GM23338 (cell line): ENCODE data around the gene CCDC73. TPM values are rescaled to one million over a fixed set of nuclear protein-coding genes. Genes with fewer than 3 reads are reported as not detected.

Experiments
- ATAC-seq: fragments of 200-7000 bp; cut with Tn5 transposase; 3 replicates; pipeline ENCODE4 v1.9.1; 2020
- DNase-seq: peaks from one replicate; pipeline ENCODE4 v3.0.0-alpha.2; 2015; ENCODE audit warnings: low spot score
- H2AFZ ChIP-seq: fragments of 200-600 bp; sonication (generic); 2 replicates; pipeline ENCODE4 v1.8.0; 2016; ENCODE audit warnings: antibody characterized with exemption, mild to moderate bottlenecking, moderate library complexity
- H3F3A ChIP-seq: fragments of 200-600 bp; sonication (generic); replicated peaks from 2 replicates; pipeline ENCODE4 v1.8.0; 2017; ENCODE audit warnings: antibody characterized with exemption, mixed run types, low read depth
- H3K27ac ChIP-seq: fragments of 200-600 bp; sonication (generic); 2 replicates; pipeline ENCODE4 v1.6.1; 2016; ENCODE audit warnings: low read depth
- H3K27me3 ChIP-seq: fragments of 200-600 bp; sonication (generic); 2 replicates; pipeline ENCODE4 v1.8.0; 2016; ENCODE audit warnings: mild to moderate bottlenecking, mixed run types, moderate library complexity; ENCODE audit not compliant: insufficient read depth
- H3K36me3 ChIP-seq: fragments of 200-600 bp; sonication (generic); 2 replicates; pipeline ENCODE4 v1.8.0; 2016; ENCODE audit warnings: mild to moderate bottlenecking; ENCODE audit not compliant: insufficient read depth
- H3K4me1 ChIP-seq: fragments of 200-600 bp; sonication (generic); 2 replicates; pipeline ENCODE4 v1.8.0; 2016; ENCODE audit warnings: mild to moderate bottlenecking, moderate library complexity; ENCODE audit not compliant: insufficient read depth
- H3K4me2 ChIP-seq: fragments of 200-600 bp; sonication (generic); 2 replicates; pipeline ENCODE4 v1.7.1; 2017; ENCODE audit warnings: mixed run types
- H3K4me3 ChIP-seq: fragments of 200-600 bp; sonication (generic); 2 replicates; pipeline ENCODE4 v1.6.1; 2016; ENCODE audit warnings: mixed run types
- H3K79me2 ChIP-seq: fragments of 200-600 bp; sonication (generic); replicated peaks from 2 replicates; pipeline ENCODE4 v1.8.0; 2017; ENCODE audit warnings: mild to moderate bottlenecking; ENCODE audit not compliant: insufficient read depth
- H3K9me2 ChIP-seq: fragments of 200-600 bp; sonication (generic); 2 replicates; pipeline ENCODE4 v1.8.0; 2017; ENCODE audit not compliant: insufficient read depth
- H4K20me1 ChIP-seq: fragments of 200-600 bp; sonication (generic); replicated peaks from 2 replicates; pipeline ENCODE4 v1.8.0; 2017; ENCODE audit warnings: mild to moderate bottlenecking; ENCODE audit not compliant: insufficient read depth
- H3K27ac Mint-ChIP-seq: 2 replicates; pipeline ENCODE4 v1.8.0; 2020; ENCODE audit warnings: inconsistent platforms, mild to moderate bottlenecking, moderate library complexity, mixed read lengths
- H3K27me3 Mint-ChIP-seq: 3 replicates; pipeline ENCODE4 v1.8.0; 2022; ENCODE audit warnings: low read depth, mild to moderate bottlenecking, moderate library complexity, mixed read lengths, inconsistent platforms; ENCODE audit not compliant: insufficient read depth, poor library complexity
- H3K36me3 Mint-ChIP-seq: 3 replicates; pipeline ENCODE4 v1.8.0; 2021; ENCODE audit warnings: low read depth, mild to moderate bottlenecking, inconsistent platforms, moderate library complexity, mixed read lengths
- H3K4me1 Mint-ChIP-seq: 3 replicates; pipeline ENCODE4 v1.8.0; 2020; ENCODE audit warnings: mild to moderate bottlenecking, inconsistent platforms, mixed read lengths
- H3K4me3 Mint-ChIP-seq: 3 replicates; pipeline ENCODE4 v1.8.0; 2021; ENCODE audit warnings: moderate library complexity, mild to moderate bottlenecking, inconsistent platforms, mixed read lengths
- H3K9me3 Mint-ChIP-seq: 3 replicates; pipeline ENCODE4 v1.8.0; 2020; ENCODE audit warnings: moderate library complexity, mild to moderate bottlenecking, inconsistent platforms, mixed read lengths
- CREB1 ChIP-seq: fragments of 250-450 bp; sonication (Bioruptor Pico); IDR thresholded peaks from 2 replicates; pipeline ENCODE4 v1.5.0; 2020; ENCODE audit warnings: low read depth, mild to moderate bottlenecking, moderate library complexity
- EZH2 ChIP-seq: fragments of 200-600 bp; sonication (generic); IDR thresholded peaks from one replicate; pipeline ENCODE4 v1.8.0; 2017; ENCODE audit warnings: antibody characterized with exemption, mild to moderate bottlenecking, low read depth; ENCODE audit not compliant: unreplicated experiment
- EZH2phosphoT487 ChIP-seq: fragments of 200-600 bp; sonication (generic); IDR thresholded peaks from one replicate; pipeline ENCODE4 v1.8.1; 2018; ENCODE audit warnings: antibody characterized with exemption; ENCODE audit not compliant: unreplicated experiment
- JUNB ChIP-seq: IDR thresholded peaks from one replicate; pipeline ENCODE4 v1.6.1; 2016; ENCODE audit warnings: antibody characterized with exemption; ENCODE audit not compliant: unreplicated experiment
- NANOG ChIP-seq: IDR thresholded peaks from 2 replicates; pipeline ENCODE4 v1.6.1; 2016; ENCODE audit warnings: antibody characterized with exemption, borderline replicate concordance
- POLR2AphosphoS5 ChIP-seq: IDR thresholded peaks from 2 replicates; pipeline ENCODE4 v1.6.1; 2016; ENCODE audit warnings: antibody characterized with exemption, low read depth
- STAT1 ChIP-seq: IDR thresholded peaks from one replicate; pipeline ENCODE4 v1.6.1; 2016; ENCODE audit warnings: antibody characterized with exemption; ENCODE audit not compliant: unreplicated experiment
- ZNF114 ChIP-seq: fragments of 250-450 bp; sonication (Bioruptor Pico); IDR thresholded peaks from 2 replicates; pipeline ENCODE4 v1.5.0; 2020; ENCODE audit warnings: mild to moderate bottlenecking, moderate library complexity
- ZNF331 ChIP-seq: fragments of 250-450 bp; sonication (Bioruptor Pico); IDR thresholded peaks from 2 replicates; pipeline ENCODE4 v1.5.0; 2020; ENCODE audit warnings: low read depth, mild to moderate bottlenecking, moderate library complexity
- polyA plus RNA-seq: library from polyadenylated mRNA; unstranded; fragments of >200 nt; fragmentation: Nextera tagmentation; extraction: Ambion mirVana; gene quantifications from 2 replicates; pipeline ENCODE4 v1.2.1, GENCODE V29; 2016
- total RNA-seq: library from RNA; depleted of rRNA; stranded (reverse); fragments of >200 nt; shearing (Covaris generic); gene quantifications from 2 replicates; pipeline ENCODE4 v1.2.3, GENCODE V29; 2014
- TF ChIP-seq, protein P1 (sequence below), 2 experiments: fragments of 200-600 bp in 1 of 2; sonication (generic) in 1 of 2; conservative IDR thresholded peaks; 2 replicates each; pipeline versions ENCODE4 v1.5.1 to v1.6.1; 2016 to 2017; ENCODE audit warnings: antibody characterized with exemption in 2 of 2, low read depth in 2 of 2, mild to moderate bottlenecking in 2 of 2, moderate library complexity in 1 of 2
- TF ChIP-seq, protein P2 (sequence below): IDR thresholded peaks from 2 replicates; pipeline ENCODE4 v1.6.1; 2016; ENCODE audit warnings: antibody characterized with exemption
- TF ChIP-seq, protein P3 (sequence below): fragments of 250-450 bp; sonication (Bioruptor Pico); IDR thresholded peaks from 2 replicates; pipeline ENCODE4 v1.5.0; 2020; ENCODE audit warnings: mild to moderate bottlenecking, moderate library complexity

The CCDC73 gene
- total and polyA plus RNA-seq, 2 experiments from 2014 or later: 0.06 TPM; not detected in 1

DNA sequence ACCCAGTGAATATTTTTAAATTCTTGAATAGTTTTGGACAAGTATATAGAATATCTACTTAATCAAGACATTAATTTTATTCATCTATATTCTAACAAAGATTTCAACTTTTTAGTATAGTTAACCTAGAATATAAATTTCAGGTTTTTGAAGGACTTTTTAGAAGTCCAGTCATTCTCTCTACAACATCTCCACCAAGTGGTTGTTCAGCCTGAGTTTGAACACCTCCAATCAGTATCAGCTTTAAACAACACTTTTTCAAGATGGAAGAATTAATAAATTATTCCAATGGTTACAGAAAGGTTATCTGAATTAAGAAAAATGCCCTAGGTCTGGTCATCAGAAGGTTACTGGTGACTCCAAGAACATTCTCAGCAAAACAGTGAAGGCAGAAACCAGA lies 179.0 kb downstream of the CCDC73 start:
- Histone ChIP-seq H3F3A (no peaks in the 10 kb centered on the region), H3K4me1 (0 out of 2 replicates have a peak, but pooled peaks cover 6% of the 10 kb centered on the region), H3K36me3 (no peaks in the 10 kb centered on the region), H3K4me2 (no peak overlapping the region), H3K27ac (no peak overlapping the region), H3K79me2 (no peaks in the 10 kb centered on the region), H3K27me3 (no peaks in the 10 kb centered on the region), H4K20me1 (no peaks in the 10 kb centered on the region), H3K9me2 (no peaks in the 10 kb centered on the region; the same call in 1 of the 2 replicates), H3K4me3 (no peak overlapping the region), H2AFZ (no peak overlapping the region)
- H3K9me3 Mint-ChIP-seq: peaks cover 3% of the 10 kb centered on the region; the same call in 2 of the 3 replicates
- no peak overlapping the region for H3K4me3 Mint-ChIP-seq
- no peak for TF ChIP-seq EZH2
- TF ChIP-seq, protein P1, sequence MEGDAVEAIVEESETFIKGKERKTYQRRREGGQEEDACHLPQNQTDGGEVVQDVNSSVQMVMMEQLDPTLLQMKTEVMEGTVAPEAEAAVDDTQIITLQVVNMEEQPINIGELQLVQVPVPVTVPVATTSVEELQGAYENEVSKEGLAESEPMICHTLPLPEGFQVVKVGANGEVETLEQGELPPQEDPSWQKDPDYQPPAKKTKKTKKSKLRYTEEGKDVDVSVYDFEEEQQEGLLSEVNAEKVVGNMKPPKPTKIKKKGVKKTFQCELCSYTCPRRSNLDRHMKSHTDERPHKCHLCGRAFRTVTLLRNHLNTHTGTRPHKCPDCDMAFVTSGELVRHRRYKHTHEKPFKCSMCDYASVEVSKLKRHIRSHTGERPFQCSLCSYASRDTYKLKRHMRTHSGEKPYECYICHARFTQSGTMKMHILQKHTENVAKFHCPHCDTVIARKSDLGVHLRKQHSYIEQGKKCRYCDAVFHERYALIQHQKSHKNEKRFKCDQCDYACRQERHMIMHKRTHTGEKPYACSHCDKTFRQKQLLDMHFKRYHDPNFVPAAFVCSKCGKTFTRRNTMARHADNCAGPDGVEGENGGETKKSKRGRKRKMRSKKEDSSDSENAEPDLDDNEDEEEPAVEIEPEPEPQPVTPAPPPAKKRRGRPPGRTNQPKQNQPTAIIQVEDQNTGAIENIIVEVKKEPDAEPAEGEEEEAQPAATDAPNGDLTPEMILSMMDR (conservative IDR thresholded peaks at IDR 0.05; ENCODE audit: low read depth in 2 of 2): peak; percentile 56
- H3K36me3 Mint-ChIP-seq: no peaks in the 10 kb centered on the region; the same call in 2 of the 3 replicates
- peak; percentile 31 for DNase-seq
- ATAC-seq: no peak
- H3K27ac Mint-ChIP-seq: no peak overlapping the region
- peaks cover 4% of the 10 kb centered on the region for H3K4me1 Mint-ChIP-seq
- peaks cover 5% of the 10 kb centered on the region for H3K27me3 Mint-ChIP-seq

DNA sequence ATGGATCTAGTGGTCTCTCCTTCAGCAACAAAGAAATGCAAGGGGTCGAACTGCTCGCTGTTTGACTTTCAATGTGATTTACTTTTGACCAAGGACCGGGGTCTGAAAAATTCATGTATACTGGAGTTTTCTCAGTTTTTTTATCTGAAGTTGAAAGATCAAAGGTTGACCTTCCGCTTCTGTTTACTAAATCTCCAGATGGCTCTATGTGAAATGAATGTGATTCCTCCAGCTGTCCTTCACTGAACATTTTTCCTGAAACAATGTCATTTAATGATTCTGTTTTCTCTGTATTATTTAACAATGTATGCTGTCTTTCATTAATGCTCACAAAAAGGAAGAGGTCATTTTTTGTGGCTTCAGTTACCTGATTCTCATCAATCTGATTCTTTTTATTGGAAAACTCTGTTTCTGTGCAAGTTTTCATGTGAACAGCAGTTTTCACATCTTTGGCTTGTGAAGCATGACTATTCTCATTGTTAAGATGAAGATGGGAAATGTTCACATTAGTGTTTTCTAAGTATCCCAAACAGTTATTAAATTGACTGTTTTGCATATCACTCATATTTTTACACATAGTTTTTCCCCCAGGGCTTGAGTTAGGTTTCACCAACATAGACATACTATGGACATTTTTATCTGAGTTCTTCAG lies 180.8 kb downstream of the CCDC73 start:
- Histone ChIP-seq H3K36me3 (no peaks in the 10 kb centered on the region), H3K79me2 (no peaks in the 10 kb centered on the region), H3K27me3 (no peaks in the 10 kb centered on the region), H3K4me1 (0 out of 2 replicates have a peak, but pooled peaks cover 6% of the 10 kb centered on the region), H2AFZ (no peak overlapping the region), H3K4me3 (no peak overlapping the region), H4K20me1 (no peaks in the 10 kb centered on the region), H3K27ac (no peak overlapping the region), H3F3A (no peaks in the 10 kb centered on the region), H3K4me2 (no peak overlapping the region), H3K9me2 (no peaks in the 10 kb centered on the region; the same call in 1 of the 2 replicates)
- no peak for ATAC-seq
- Mint-ChIP-seq H3K4me1 (peaks cover 4% of the 10 kb centered on the region), H3K4me3 (no peak overlapping the region), H3K27ac (no peak overlapping the region), H3K36me3 (peaks cover 14% of the 10 kb centered on the region), H3K9me3 (peaks cover 17% of the 10 kb centered on the region), H3K27me3 (peaks cover 4% of the 10 kb centered on the region)
- DNase-seq: no peak
- TF ChIP-seq ZNF331 (no peak), JUNB (no peak), ZNF114 (CRISPR knock-in tag) (no peak), EZH2phosphoT487 (no peak), NANOG (no peak), CREB1 (CRISPR knock-in tag) (no peak), POLR2AphosphoS5 (no peak), STAT1 (no peak)
- TF ChIP-seq, protein P2, sequence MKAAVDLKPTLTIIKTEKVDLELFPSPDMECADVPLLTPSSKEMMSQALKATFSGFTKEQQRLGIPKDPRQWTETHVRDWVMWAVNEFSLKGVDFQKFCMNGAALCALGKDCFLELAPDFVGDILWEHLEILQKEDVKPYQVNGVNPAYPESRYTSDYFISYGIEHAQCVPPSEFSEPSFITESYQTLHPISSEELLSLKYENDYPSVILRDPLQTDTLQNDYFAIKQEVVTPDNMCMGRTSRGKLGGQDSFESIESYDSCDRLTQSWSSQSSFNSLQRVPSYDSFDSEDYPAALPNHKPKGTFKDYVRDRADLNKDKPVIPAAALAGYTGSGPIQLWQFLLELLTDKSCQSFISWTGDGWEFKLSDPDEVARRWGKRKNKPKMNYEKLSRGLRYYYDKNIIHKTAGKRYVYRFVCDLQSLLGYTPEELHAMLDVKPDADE: no peak
- TF ChIP-seq, protein P3, sequence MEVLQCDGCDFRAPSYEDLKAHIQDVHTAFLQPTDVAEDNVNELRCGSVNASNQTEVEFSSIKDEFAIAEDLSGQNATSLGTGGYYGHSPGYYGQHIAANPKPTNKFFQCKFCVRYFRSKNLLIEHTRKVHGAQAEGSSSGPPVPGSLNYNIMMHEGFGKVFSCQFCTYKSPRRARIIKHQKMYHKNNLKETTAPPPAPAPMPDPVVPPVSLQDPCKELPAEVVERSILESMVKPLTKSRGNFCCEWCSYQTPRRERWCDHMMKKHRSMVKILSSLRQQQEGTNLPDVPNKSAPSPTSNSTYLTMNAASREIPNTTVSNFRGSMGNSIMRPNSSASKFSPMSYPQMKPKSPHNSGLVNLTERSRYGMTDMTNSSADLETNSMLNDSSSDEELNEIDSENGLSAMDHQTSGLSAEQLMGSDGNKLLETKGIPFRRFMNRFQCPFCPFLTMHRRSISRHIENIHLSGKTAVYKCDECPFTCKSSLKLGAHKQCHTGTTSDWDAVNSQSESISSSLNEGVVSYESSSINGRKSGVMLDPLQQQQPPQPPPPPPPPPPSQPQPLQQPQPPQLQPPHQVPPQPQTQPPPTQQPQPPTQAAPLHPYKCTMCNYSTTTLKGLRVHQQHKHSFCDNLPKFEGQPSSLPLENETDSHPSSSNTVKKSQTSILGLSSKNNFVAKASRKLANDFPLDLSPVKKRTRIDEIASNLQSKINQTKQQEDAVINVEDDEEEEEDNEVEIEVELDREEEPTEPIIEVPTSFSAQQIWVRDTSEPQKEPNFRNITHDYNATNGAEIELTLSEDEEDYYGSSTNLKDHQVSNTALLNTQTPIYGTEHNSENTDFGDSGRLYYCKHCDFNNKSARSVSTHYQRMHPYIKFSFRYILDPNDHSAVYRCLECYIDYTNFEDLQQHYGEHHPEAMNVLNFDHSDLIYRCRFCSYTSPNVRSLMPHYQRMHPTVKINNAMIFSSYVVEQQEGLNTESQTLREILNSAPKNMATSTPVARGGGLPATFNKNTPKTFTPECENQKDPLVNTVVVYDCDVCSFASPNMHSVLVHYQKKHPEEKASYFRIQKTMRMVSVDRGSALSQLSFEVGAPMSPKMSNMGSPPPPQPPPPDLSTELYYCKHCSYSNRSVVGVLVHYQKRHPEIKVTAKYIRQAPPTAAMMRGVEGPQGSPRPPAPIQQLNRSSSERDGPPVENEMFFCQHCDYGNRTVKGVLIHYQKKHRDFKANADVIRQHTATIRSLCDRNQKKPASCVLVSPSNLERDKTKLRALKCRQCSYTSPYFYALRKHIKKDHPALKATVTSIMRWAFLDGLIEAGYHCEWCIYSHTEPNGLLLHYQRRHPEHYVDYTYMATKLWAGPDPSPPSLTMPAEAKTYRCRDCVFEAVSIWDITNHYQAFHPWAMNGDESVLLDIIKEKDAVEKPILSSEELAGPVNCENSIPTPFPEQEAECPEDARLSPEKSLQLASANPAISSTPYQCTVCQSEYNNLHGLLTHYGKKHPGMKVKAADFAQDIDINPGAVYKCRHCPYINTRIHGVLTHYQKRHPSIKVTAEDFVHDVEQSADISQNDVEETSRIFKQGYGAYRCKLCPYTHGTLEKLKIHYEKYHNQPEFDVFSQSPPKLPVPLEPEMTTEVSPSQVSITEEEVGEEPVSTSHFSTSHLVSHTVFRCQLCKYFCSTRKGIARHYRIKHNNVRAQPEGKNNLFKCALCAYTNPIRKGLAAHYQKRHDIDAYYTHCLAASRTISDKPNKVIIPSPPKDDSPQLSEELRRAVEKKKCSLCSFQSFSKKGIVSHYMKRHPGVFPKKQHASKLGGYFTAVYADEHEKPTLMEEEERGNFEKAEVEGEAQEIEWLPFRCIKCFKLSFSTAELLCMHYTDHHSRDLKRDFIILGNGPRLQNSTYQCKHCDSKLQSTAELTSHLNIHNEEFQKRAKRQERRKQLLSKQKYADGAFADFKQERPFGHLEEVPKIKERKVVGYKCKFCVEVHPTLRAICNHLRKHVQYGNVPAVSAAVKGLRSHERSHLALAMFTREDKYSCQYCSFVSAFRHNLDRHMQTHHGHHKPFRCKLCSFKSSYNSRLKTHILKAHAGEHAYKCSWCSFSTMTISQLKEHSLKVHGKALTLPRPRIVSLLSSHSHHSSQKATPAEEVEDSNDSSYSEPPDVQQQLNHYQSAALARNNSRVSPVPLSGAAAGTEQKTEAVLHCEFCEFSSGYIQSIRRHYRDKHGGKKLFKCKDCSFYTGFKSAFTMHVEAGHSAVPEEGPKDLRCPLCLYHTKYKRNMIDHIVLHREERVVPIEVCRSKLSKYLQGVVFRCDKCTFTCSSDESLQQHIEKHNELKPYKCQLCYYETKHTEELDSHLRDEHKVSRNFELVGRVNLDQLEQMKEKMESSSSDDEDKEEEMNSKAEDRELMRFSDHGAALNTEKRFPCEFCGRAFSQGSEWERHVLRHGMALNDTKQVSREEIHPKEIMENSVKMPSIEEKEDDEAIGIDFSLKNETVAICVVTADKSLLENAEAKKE: no peak
